Stimulated activated naive CD8-positive, alpha-beta T cell treated with anti-CD3 and anti-CD28 coated beads, Interleukin-15, amount 100 ng/mL, for 72 hours (primary cell): ENCODE results near the gene APBA2.
"Not testable (repeated sequence)": the region's sequence is repeated elsewhere in the genome, so short reads cannot be mapped to it uniquely, and the experiment has no call there.

ENCODE experiments used
- ATAC-seq: fragments of 150-1000 bp; cut with Tn5 transposase; 2 replicates; pipeline ENCODE4 v1.10.0; 2021; ENCODE audit warnings: mild to moderate bottlenecking, moderate library complexity
- DNase-seq, 2 donors: peaks; one replicate each; pipeline ENCODE4 v3.0.0; 2021 to 2022
- H3K27ac Mint-ChIP-seq, 2 donors: one replicate each; pipeline ENCODE4 v1.8.0; 2022; ENCODE audit warnings: mild to moderate bottlenecking in 2 of 2, mixed read lengths in 2 of 2, moderate library complexity in 2 of 2
- H3K27me3 Mint-ChIP-seq: one replicate; pipeline ENCODE4 v1.8.0; 2022; ENCODE audit warnings: mixed read lengths
- H3K4me1 Mint-ChIP-seq: one replicate; pipeline ENCODE4 v1.8.0; 2022; ENCODE audit warnings: mild to moderate bottlenecking, mixed read lengths
- H3K4me3 Mint-ChIP-seq, 2 donors: one replicate each; pipeline ENCODE4 v1.8.0; 2022; ENCODE audit warnings: mild to moderate bottlenecking in 2 of 2, mixed read lengths in 2 of 2, moderate library complexity in 1 of 2
- H3K9me3 Mint-ChIP-seq, 2 donors: one replicate each; pipeline ENCODE4 v1.8.0; 2022; ENCODE audit warnings: mixed read lengths in 2 of 2

The APBA2 gene

GRCh38 chr15:28885630-28886430 lies at the start of gene APBA2:
Gene APBA2 (plus strand): TSS chr15:28885974. CDS start chr15:29053885, 167,911 bp downstream.
- ATAC-seq (peak; percentile 59), DNase-seq (peak; percentile 49 to 61)
- Mint-ChIP-seq H3K4me3 (peak within 1 kb of the TSS; percentile 81 to 87), H3K27me3 (no peaks in the 10 kb centered on the region), H3K27ac (peak within 1 kb of the TSS; percentile 91), H3K4me1 (peaks cover 54% of the 10 kb centered on the region), H3K9me3 (no peaks in the 10 kb centered on the region)

GRCh38 chr15:28840285-28840684 lies 45.5 kb upstream of the APBA2 start:
- ATAC-seq, H3K4me1 Mint-ChIP-seq, H3K27me3 Mint-ChIP-seq, H3K27ac Mint-ChIP-seq, DNase-seq, H3K9me3 Mint-ChIP-seq, H3K4me3 Mint-ChIP-seq: not testable (repeated sequence)

- not testable (repeated sequence) for H3K9me3 Mint-ChIP-seq, ATAC-seq, H3K27ac Mint-ChIP-seq, H3K27me3 Mint-ChIP-seq, H3K4me1 Mint-ChIP-seq, DNase-seq, H3K4me3 Mint-ChIP-seq
Measured at GRCh38 chr15:28842210-28842609, 43.6 kb upstream of the APBA2 start.

DNA sequence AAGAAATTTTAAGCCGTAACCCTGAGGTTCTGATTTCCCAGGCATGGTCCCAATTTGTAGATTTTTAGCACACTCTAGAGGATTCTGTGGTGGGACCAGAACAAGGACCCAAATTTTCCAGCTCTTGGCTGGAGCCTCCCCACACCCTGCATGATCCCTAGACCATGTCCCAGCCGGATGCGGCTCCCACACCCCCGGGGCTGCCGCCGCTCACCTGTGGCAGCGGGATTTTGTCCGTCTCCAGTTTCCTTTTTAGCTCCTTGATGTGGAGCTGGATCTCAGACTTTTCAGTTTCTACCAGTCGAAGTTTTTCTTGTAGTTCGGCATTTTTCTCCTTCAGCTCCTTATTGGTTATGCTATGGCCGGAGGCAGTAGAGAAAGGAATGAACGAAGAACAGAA lies 42.3 kb upstream of the APBA2 start:
- H3K4me3 Mint-ChIP-seq, H3K27me3 Mint-ChIP-seq, H3K9me3 Mint-ChIP-seq, DNase-seq, H3K27ac Mint-ChIP-seq, ATAC-seq: not testable (repeated sequence)
- peaks cover 16% of the 10 kb centered on the region for H3K4me1 Mint-ChIP-seq

DNA sequence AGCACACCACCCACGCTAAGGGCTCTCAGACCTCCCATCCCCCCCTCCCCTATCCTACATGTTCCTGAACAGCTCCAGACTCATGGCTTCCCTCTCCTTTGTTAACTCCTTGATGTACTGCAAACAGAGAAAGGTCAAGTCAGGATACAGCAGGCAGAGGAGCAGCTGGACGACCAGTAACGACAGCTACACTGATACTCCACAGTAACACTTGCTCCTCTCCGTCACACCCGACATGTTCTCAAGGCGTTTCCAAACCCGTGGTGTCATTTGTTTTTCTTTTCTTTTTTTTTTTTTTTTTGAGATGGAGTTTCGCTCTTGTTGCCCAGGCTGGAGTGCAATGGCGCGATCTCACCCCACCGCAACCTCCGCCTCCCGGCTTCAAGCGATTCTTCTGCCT lies 41.6 kb upstream of the APBA2 start:
- not testable (repeated sequence) for ATAC-seq, H3K27ac Mint-ChIP-seq, DNase-seq, H3K9me3 Mint-ChIP-seq, H3K4me3 Mint-ChIP-seq, H3K27me3 Mint-ChIP-seq
- peaks cover 16% of the 10 kb centered on the region for H3K4me1 Mint-ChIP-seq

- H3K4me1 Mint-ChIP-seq, result peaks cover 16% of the 10 kb centered on the region
- not testable (repeated sequence) for H3K9me3 Mint-ChIP-seq, H3K27ac Mint-ChIP-seq, H3K27me3 Mint-ChIP-seq, H3K4me3 Mint-ChIP-seq
- peak; percentile 99 for ATAC-seq
- DNase-seq, result peak; percentile 7 to 34
Measured at GRCh38 chr15:28847247-28847646, 38.5 kb upstream of the APBA2 start.

DNA sequence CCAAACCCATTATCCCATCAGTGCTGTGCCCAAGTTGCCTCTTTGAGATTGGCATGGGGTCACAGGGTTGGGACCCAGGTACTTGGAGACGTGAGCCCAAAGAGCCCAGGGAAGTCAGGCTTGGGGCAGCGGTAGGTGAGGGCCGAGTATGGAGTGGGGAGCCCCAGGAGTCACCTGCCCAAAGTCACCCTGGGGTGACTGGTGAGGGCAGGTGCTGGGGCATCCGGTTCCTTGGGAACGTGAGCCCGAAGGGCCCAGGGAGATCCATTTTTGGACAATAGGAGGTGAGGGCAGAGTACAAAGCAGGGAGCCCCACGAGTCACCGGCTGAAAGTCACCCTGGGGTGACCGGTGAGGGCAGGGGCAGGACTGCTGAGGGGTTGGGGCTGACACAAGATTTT lies 37.8 kb upstream of the APBA2 start:
- not testable (repeated sequence) for H3K27ac Mint-ChIP-seq, DNase-seq, ATAC-seq, H3K9me3 Mint-ChIP-seq, H3K4me3 Mint-ChIP-seq, H3K27me3 Mint-ChIP-seq
- H3K4me1 Mint-ChIP-seq, result peaks cover 16% of the 10 kb centered on the region

DNA sequence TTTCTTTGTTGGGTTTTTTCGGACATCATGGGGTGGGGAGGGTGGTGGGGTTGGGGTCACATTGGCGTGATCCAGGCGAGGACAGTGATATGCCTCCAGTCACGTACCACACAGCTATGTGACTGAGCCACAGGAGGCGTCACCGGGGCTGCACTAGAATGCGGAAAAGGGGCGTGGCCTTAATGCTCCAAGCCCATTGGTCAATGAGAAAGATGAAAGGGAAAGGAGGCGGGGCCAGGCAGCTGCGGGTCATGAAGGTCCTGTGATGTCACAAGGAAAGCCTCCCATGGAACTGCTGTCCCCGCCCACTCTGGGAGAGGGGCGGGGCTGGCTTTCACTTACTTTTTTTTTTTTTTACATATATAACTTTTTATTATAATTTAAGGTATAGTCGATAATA lies 37.3 kb upstream of the APBA2 start, which contains the start of gene GOLGA6L7:
Gene GOLGA6L7, minus strand, starts transcription at position 124 of the 400 bp plus-strand sequence. Its CDS starts 95 bp downstream, at position 29.
- DNase-seq, H3K27ac Mint-ChIP-seq, H3K27me3 Mint-ChIP-seq, H3K9me3 Mint-ChIP-seq, H3K4me3 Mint-ChIP-seq, ATAC-seq: not testable (repeated sequence)
- H3K4me1 Mint-ChIP-seq, result peaks cover 17% of the 10 kb centered on the region

DNA sequence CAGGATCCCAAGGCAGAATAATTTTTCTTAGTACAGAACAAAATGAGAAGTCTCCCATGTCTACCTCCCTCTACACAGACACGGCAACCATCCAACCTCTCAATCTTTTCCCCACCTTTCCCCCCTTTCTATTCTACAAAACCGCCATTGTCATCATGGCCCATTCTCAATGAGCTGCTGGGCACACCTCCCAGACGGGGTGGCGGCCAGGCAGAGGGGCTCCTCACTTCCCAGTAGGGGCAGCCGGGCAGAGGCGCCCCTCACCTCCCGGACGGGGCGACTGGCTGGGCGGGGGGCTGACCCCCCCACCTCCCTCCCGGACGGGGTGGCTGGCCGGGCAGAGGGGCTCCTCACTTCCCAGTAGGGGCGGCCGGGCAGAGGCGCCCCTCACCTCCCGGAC lies 36.5 kb upstream of the APBA2 start:
- H3K27me3 Mint-ChIP-seq, H3K4me3 Mint-ChIP-seq, H3K9me3 Mint-ChIP-seq, H3K27ac Mint-ChIP-seq, ATAC-seq, DNase-seq: not testable (repeated sequence)
- H3K4me1 Mint-ChIP-seq, result peaks cover 23% of the 10 kb centered on the region

- H3K27ac Mint-ChIP-seq, H3K27me3 Mint-ChIP-seq, ATAC-seq, DNase-seq, H3K9me3 Mint-ChIP-seq, H3K4me3 Mint-ChIP-seq: not testable (repeated sequence)
- H3K4me1 Mint-ChIP-seq, result peaks cover 28% of the 10 kb centered on the region
Measured at GRCh38 chr15:28849766-28850165, 36.0 kb upstream of the APBA2 start.

DNA sequence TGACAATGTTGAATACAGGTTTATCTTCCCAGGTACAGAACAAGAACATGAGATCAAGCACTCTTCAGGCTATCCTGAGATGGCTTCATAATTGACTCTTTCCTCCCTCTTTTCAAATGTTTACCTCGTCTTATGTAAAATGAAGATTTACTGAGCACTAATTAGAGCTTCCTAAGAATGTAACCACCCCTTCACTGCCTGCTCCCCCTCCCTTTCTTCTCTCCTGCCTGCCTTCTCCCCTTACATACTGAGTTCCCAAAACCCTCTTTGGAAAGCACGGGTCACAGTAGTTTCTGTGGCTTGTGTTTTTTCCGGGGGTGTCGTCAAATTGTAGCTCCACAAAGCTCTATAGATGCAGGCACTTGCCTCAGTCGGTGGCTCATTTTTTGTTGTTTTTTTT lies 32.1 kb upstream of the APBA2 start:
- not testable (repeated sequence) for H3K9me3 Mint-ChIP-seq, DNase-seq, H3K27ac Mint-ChIP-seq, H3K27me3 Mint-ChIP-seq, H3K4me3 Mint-ChIP-seq, ATAC-seq
- peaks cover 13% of the 10 kb centered on the region for H3K4me1 Mint-ChIP-seq

DNA sequence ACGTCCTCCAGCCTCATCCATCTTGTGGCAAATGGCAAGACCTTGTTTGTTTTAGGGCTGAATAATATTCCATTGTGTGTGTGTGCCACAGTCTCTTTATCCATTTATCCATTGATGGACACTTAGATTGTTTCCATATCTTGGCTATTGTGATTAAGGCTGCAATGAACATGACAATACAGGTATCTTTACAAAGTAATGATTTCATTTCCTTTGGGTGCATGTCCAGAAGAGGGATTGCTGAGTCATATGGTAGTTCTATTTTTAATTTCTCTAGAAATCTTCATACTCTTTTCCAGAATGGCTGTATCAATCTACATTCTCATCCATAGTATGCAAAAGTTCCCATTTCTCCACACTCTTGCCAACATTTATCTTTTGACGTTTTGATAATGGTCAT lies 31.2 kb upstream of the APBA2 start:
- H3K27me3 Mint-ChIP-seq, DNase-seq, H3K27ac Mint-ChIP-seq, H3K4me3 Mint-ChIP-seq, H3K9me3 Mint-ChIP-seq, ATAC-seq: not testable (repeated sequence)
- H3K4me1 Mint-ChIP-seq, result peaks cover 13% of the 10 kb centered on the region

GRCh38 chr15:28861031-28861534 lies 24.7 kb upstream of the APBA2 start:
- H3K27me3 Mint-ChIP-seq, result no peaks in the 10 kb centered on the region
- ATAC-seq, result no peak
- no peak overlapping the region for H3K27ac Mint-ChIP-seq
- H3K9me3 Mint-ChIP-seq, result no peaks in the 10 kb centered on the region
- no peak for DNase-seq
- H3K4me3 Mint-ChIP-seq, result no peak overlapping the region
- H3K4me1 Mint-ChIP-seq, result no peaks in the 10 kb centered on the region

DNA sequence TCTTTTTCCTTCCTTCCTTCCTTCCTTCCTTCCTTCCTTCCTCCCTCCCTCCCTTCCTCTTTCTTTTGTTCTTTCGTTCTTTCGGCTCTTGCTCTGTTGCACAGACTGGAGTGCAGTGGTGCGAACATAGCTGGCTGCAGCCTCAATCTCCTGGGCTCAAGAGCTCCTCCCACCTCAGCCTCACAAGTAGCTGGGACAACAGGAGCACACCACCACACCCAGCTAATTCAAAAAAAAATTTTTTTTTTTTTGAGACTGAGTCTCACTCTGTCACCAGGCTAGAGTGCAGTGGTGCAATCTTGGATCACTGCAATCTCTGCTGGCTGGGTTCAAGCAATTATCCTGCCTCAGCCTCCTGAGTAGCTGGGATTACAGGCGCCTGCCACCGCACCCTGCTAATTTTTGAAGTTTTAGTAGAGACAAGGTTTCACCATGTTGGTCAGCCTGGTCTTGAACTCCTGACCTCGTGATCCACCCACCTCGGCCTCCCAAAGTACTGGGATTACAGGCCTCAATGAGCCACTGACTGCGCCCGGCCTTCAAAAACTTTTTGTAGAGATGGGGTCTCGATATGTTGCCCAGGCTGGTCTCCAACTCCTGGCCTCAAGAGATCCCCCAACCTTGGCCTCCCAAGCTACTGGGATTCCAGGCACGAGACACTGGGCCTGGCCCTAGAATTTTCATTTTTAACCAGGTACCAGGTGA lies 24.0 kb upstream of the APBA2 start:
- not testable (repeated sequence) for H3K4me1 Mint-ChIP-seq, H3K27ac Mint-ChIP-seq, DNase-seq, H3K27me3 Mint-ChIP-seq, ATAC-seq, H3K9me3 Mint-ChIP-seq, H3K4me3 Mint-ChIP-seq

- no peaks in the 10 kb centered on the region for H3K9me3 Mint-ChIP-seq
- H3K27ac Mint-ChIP-seq, result no peak overlapping the region
- no peaks in the 10 kb centered on the region for H3K27me3 Mint-ChIP-seq
- ATAC-seq (no peak), DNase-seq (no peak)
- H3K4me1 Mint-ChIP-seq, result peaks cover 7% of the 10 kb centered on the region
- no peak overlapping the region for H3K4me3 Mint-ChIP-seq
Measured at GRCh38 chr15:28868744-28869345, 16.9 kb upstream of the APBA2 start.

GRCh38 chr15:28871168-28871567 lies 14.6 kb upstream of the APBA2 start:
- Mint-ChIP-seq H3K27ac (no peak overlapping the region), H3K4me3 (no peak overlapping the region), H3K27me3 (no peaks in the 10 kb centered on the region), H3K4me1 (peaks cover 22% of the 10 kb centered on the region), H3K9me3 (no peaks in the 10 kb centered on the region)
- DNase-seq (no peak), ATAC-seq (no peak)
